HG02610 (cell line): Measurements from ENCODE around the gene ANKRD40.
A peak's percentile ranks its signal among the peaks of the same experiment; 100 is the strongest.
"Not testable (repeated sequence)": the region's sequence is repeated elsewhere in the genome, so short reads cannot be mapped to it uniquely, and the experiment has no call there.

Source experiments
- ATAC-seq: cut with Tn5 transposase; IDR thresholded peaks from one replicate; pipeline ENCODE4 v1.9.1; 2021; ENCODE audit warnings: mild to moderate bottlenecking, moderate library complexity; ENCODE audit not compliant: unreplicated experiment

The ANKRD40 gene

DNA sequence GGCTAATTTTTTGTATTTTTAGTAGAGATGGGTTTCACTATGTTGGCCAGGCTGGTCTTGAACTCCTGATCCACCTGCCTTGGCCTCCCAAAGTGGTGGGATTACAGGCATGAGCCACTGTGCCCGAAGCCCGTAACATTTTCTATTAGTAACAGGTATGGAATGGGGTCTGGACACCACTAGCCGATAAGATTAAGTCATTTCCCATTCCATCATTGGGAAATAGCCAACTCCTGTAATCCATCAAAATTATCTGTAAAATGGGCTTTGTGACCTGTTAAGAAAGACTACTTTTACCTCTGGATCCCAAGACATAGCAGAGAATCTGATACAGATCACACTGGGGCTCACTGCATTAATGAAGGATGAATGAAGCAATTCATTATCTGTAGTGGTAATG is 7.8 kb upstream of the ANKRD40 start:
- no peak for ATAC-seq

DNA sequence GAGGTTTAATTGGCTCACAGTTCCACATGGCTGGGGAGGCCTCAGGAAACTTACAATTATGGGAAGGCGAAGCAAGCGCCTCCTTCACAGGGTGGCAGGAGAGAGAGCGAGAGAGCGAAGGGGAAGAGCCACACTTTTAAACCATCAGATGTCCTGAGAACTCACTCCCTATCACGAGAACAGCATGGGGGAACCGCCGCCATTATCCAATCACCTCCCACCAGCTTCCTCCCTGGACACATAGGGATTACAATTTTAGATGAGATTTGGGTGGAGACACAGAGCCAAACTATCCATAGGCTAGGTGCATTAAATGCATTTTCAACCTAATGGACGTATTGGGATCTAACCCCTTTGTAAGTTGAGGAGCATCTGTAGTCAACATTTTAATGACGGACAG is 4.9 kb upstream of the ANKRD40 start:
- no peak for ATAC-seq

DNA sequence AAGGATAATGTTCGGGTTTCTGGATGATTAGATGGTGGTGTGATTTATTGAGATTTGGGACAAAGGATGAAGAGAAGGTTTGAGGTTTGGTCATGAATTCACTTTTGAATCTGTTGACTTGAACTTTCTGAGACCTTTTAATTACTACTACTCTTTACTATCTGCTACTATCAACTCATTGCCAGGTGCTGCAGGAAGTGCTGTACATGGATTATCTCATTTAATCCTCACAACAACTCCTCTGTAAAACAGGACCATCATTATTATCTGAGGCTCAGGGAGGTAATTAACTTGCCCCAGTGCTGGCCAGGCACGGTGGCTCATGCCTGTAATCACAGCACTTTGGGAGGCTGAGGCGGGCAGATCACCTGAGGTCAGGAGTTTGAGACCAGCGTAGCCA is 2.9 kb upstream of the ANKRD40 start:
- no peak for ATAC-seq

DNA sequence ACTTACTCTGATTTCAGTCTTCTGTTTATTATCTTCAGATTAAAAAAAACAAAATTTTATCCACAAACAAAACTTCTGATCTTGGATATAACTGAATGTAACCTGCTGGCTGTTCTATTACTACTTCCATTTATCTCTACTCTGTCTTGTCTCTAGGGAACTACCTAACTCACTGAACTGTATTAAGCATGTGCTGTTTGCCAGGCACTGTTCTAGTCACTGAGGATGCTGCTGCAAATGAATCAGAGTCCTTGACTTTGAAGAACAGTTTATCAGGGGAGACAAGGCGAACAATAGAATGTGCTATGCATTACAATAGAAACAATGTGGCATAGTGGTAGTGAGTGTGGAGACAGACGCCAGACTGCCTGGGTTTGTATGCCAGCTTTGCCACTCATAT is 2.3 kb upstream of the ANKRD40 start:
- ATAC-seq, result no peak

DNA sequence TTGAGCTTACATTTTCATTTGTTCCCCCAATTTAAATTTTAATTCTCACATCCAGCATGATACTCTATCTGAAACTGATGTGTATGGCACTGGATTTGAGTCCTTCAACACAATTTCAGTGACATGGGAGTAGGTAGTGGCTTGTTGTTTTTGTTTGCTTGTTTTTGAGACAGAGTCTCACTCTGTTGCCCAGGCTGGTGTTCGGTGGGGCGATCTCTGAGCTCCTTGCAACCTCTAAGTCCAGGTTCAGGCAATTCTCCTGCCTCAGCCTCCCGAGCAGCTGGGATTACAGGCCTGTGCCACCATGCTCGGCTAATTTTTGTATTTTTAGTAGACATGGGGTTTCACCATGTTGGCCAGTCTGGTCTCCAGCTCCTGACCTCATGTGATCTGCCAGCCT is 1.3 kb upstream of the ANKRD40 start:
- not testable (repeated sequence) for ATAC-seq

DNA sequence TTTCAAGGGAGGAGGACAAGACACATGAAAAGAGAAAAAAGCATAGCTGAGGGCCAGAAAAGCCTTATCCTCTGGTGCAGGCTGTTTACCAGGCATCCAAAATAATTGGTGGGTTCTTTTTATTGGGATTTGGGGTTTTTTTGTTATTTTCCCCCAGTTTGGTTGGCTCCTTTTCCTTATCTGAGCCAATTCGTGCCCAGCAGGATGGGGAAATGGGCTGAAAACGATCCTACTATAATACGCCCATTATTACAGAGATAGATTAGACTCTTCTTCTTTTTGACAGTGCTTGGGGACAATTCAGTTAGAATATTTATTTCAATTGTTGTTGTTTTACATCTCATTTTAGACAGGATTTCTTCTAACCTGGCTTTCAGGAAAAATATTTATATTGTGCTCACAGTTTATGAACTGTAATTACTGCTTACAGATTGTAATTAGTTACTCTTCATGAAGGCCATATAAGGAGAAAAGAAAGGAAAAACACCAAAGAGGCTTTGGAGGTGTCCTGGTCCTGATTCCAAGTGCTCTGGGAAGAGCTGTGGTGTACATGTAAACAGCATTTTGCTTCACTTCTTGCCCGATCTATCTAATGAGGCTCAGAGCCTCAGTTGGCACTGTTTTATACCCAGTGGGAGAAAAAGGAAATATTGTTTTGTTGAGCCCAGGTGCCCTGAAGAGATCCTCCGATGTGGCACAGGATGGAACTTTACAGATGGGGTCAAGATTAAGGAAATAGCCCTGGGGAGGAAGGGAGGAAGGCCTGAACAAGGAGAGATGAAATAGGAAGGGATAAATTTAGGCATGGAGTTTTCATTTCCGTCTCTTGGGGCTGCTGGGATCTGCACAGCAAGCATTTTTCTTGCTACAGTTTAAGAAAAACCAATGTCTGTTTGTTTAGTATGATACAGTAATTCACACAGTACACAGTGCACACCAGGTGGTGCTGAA is 611 bp upstream of the ANKRD40 start:
- peak; percentile 2 for ATAC-seq

DNA sequence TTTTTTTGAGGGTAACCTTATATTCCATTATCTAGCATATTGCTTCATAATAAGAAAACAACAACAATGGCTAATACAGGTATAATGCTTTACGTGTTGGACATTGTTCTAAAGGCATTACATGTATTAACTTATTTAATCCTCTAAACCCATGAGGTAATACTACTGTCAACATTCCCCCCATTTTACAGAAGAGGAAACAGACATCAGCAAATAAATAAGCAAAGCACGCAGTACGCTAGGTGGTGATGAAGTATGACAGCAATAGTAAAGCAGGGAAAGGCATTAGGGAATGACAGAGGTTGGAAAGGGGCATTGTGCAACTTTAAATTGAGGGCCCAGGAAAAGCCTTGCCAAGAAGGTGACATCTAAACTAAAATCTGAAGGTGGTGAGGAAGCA is 4.6 kb downstream of the ANKRD40 start:
- ATAC-seq, result no peak

DNA sequence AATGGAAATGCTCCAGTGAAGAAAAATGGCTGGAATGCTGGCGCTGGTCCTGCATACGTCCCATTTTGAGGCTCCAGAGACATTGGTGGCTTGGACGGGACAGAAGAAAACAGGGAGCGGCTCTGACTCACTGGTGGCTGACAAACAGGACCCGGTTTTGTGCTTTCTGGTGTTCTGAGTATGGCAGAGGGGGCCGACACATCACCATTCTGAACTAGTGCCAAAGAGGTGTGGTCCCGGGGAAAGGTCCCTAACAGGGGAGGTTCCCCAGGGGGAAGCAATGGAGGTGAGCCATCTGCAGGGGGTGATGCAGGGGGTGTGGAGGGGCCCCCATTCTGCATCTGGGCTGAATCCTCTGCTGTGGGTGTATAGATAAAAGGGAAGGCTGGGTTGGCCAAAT is 8.3 kb downstream of the ANKRD40 start:
- ATAC-seq, result no peak

DNA sequence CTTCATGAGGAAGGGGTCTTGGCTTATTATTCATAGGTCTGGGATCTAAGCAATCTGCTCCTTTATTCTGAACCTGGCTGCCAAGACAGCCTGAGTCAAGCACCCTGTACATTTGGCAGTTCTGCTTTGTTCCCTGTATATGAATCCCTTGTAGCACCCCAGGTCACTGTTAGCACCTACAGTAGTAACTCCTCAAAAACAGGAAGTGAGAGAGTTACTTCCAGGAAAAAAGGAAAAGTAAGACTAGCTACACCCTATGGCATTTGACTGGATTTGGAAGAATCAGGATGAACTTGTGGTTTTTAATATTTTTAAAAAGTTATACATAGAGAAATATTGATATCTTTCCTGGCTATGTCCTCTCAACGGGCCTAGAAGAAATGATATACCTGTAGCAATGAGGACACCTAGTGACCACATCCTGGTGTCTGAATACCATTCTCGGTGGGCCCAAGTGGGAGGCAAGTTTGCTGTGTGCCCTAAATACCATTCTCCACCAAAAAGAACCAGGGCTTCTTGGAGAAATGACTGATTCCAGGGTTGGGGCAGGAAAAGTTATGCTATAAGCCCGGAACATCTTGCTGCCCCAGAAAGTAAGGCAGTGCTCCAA is 9.9 kb downstream of the ANKRD40 start:
- no peak for ATAC-seq

DNA sequence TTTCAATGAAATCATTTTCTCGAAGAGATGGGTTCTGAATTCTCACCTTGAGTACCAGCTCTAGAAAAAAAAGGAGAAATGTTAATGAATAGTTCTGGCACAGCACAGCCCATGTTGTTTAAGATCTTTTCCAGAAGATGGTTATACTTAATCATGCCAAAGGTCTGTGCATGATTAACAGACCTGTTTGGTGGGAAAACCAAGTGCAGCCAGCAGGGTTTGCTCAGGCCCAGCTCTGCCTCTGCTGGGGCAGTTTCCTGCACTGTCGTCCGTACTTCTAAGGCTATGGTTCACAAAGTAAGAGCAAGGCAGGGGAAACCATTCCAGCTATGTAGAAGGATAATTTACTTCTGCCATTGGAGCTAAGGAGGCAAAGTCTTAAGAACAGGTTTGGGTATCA is 10.7 kb downstream of the ANKRD40 start:
- no peak for ATAC-seq

DNA sequence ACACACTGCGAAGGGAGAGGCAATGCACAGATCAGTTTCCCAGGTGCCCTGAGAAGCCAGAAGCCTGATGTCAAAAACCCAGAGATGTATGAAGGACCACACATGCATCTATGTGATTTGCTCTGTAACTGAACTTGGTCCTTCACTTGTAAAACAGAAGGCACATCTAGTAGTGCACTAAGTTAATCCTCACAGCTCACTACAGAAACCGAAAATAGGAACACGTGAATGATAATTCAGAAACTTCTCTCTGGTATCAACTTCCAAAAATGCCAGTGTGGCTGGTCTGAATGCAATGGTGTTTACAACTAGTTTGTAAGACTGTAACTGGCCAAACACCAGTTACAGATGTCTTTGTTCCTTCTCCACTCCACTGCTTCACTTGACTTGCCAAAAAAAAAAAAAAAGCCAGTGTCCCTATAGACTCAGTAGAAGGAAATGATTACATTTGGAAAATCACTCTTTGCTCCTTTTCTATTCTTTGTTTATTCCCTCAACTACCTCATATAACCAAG is 11.3 kb downstream of the ANKRD40 start:
- ATAC-seq, result no peak

DNA sequence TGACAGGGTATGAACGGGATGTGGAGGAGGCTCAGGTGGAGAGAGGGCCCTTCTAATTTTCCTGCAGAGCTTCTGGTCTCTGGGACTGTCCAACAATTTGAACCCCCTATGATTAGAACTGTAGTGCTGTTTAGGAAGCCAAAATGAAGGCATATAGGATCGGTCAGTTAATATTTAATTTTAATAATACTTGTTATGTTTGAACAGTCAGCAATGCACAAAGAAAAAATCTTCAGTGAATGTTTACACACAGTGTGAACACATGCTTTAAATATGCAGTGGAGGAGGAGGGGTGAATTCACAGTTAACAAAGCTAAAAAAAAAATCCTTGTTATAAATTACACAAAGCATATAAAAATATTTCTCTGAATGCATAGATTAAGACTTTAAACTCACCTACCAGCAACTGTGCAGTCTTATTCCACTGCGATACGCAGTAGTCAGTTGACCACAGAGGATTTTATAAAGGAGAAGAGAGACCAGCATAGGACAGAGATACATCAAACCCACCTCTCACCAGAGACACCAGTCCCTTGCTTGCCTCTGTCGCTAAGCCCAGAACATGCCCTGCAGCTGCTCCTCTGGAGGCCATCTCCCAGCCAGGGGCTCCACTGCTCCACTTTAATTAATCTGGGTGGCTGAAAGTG is 14.6 kb downstream of the ANKRD40 start:
- ATAC-seq, result no peak

DNA sequence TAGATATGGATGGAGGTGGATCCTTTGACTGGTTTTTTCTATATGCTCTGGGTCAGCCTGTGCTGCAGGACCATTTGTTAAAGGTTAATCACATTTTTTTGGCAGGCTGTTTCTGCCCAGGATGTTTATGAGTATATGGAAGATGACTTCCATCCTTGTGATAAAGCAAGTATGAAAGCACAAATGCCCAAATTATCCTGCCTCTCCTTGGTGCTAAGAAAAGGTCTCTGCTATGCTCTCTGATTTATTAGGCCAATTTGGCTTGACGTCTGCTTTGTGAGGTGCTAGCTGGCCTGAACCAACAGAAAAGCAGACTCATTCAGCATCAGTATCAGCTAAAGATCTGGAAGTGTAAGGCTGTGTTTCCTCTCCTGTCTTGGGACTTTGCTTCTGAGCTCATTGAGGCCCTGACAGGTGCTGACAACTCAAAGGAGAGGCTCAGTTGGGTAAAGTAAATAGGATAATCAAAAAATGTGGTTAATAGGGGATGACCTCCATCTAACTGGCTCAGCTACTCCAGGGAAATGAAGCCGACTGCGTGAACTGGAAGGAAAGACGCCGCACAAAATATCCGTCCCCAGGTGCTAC is 15.2 kb downstream of the ANKRD40 start:
- no peak for ATAC-seq

DNA sequence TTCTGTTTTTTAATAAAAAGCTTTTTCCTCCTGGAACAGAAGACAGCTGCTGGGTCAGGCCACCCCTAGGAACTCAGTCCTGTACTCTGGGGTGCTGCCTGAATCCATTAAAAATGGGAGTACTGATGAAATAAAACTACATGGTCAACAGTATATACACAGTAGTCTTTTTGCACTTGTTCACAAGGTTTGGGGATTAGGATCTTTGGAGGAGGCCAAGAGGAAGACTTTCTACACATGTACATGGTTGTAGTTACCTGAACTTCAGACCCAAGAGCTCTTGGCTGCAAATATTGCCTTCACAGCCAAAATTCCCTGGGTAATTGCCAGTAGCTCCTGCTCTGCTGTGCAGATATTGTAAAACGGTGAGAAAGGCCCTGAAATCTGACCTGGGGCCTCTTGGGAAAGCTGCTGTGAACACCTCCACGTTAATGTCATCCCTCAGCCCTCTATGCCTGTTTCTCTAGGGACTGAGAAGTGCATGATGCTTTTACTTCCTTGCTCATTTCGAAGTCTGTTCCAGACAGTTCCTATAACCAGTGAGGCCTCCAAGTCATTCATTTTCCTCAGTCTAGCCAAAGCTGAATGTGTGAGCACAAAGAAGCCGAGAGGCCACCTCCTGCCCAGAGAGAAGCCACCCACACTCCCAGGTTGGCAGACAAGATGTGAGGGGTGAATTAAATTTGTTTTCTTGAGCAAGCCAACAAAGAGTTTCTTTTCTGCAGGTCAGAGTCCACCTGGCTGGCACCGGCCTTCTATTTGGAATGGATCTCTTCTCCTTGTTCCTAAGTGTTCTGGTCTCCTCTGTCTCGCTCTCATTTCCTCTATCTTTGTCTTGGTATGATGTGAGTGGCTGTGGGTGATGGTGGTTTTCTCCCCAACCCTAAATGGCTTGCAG is 15.9 kb downstream of the ANKRD40 start:
- ATAC-seq, result no peak

DNA sequence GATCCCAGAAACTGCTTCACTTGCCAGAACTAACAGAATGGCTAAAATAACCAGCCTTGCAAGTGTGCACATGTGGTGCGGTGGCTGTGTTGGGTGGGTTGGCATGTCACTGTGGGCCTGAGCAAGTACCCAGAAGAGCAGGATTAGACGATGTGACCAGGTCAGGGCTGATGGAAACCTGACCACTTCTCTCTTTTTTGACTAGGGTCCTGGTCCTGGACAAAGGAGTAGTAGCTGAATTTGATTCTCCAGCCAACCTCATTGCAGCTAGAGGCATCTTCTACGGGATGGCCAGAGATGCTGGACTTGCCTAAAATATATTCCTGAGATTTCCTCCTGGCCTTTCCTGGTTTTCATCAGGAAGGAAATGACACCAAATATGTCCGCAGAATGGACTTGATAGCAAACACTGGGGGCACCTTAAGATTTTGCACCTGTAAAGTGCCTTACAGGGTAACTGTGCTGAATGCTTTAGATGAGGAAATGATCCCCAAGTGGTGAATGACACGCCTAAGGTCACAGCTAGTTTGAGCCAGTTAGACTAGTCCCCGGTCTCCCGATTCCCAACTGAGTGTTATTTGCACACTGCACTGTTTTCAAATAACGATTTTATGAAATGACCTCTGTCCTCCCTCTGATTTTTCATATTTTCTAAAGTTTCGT is 16.7 kb downstream of the ANKRD40 start:
- ATAC-seq, result no peak

DNA sequence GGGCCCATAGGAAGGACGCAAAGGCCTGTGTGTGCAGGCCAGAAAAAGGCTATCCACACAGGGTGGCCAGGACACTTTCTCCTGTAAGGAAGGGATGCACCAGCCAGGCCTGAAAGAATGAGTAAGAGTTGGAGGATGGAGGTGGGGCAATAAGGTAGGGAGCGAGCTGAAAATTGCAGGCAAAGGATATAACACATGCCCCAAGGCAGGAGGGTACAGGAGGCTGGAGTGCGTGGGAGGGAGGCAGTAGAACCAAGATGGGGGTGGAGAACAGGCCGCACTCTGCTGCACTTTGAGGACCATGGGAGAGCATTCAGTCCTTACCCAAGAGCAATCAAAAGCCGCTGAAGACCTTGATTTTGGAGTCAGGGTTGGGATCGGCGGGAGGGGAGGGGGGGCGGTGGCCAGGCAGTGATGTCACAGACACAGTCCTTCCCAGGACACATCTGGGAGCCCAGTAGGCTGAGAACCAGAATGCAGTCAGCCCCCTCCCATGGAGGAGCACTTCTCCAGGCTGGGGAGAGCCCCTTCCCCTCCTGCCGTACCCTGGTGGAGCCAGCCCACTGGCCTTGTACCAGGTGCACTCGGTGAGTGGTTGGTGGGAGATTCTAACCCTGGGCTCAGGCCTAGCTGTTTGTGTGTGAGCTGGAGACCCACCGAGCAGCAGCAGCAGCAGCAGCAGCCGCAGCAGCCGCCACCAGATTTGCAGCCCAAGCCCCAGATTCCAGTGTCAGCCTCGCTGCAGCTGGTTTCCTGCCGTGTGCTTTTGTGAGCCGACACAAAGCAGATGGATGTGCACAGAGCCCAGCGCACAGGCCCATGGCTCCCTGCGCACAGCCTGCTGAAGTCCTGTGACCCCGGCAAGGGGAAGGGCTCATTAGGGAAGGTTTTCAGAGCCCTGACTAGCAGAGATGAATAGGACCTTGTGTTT is 17.5 kb downstream of the ANKRD40 start:
- no peak for ATAC-seq

DNA sequence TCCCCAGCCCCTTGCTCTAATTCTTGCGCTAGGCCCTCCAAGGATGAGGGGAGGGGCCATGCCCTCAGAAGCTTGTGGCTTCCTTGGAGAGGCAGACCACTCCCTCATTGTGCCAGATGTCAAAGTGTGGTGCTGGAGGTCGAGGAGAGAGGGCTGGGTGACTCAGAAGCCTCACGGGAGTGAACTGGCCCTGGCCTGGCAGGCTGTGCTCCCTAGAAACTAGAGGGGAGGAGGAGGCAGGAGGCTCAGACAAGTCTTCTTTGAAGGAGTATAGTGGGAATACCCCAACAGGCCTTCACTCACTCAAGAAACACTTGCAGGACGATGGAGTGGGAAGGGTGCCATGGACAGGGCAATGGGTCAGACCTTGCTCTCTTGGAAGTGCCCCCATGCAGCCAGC is 18.5 kb downstream of the ANKRD40 start:
- no peak for ATAC-seq

DNA sequence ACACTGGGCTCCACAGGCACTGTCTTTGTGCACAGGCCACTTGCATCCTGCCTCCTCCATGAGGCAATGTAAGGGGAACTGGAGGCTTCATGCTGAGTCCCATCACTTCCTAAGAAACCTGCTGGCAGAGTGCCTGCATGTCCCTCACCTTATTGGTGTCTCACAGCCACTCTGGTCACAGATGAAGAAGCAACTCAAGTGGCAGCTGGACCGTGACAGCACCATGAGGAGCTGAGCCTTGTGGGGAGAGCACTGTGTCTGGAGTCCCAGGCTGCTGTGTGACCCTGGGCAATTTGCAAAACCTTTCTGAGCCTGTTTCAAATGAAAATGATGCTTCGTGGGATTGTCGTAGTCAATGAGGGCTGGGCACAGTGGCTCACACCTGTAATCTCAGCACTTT is 19.5 kb downstream of the ANKRD40 start:
- no peak for ATAC-seq
